NB4 (cell line): ENCODE measurements around the gene AIDA.

Experiments
- CTCF ChIP-seq: IDR thresholded peaks from one replicate; pipeline ENCODE4 v1.5.1; 2012; ENCODE audit warnings: low read depth, low read length
- MAX ChIP-seq: IDR thresholded peaks from 2 replicates; pipeline ENCODE4 v1.6.1; 2011; ENCODE audit warnings: low read depth, low read length
- POLR2A ChIP-seq: IDR thresholded peaks from 2 replicates; pipeline ENCODE4 v1.6.1; 2011; ENCODE audit warnings: mild to moderate bottlenecking; ENCODE audit not compliant: insufficient read length; ENCODE audit errors: extremely low read depth

- TF ChIP-seq CTCF (no peak), POLR2A (no peak), MAX (peak; percentile 55; the same call in 1 of the 2 replicates)
Observed at GRCh38 chr1:222654849-222655248, 57.4 kb downstream of the AIDA start.
